NCI-H524 treated with DMSO at 0.1 percent for 48 hours (cell line): Measurements from ENCODE around the gene PARD6B.
"Not testable (repeated sequence)": the region's sequence is repeated elsewhere in the genome, so short reads cannot be mapped to it uniquely, and the experiment has no call there.

Experiments used
- DNase-seq: peaks from one replicate; lab custom pipeline; 2025; lab: John Stamatoyannopoulos, UW

The PARD6B gene

GRCh38 chr20:50746138-50746940 is 15.0 kb downstream of the PARD6B start:
- no peak for DNase-seq

GRCh38 chr20:50747275-50747674 is 15.9 kb downstream of the PARD6B start:
- DNase-seq, result no peak

DNA sequence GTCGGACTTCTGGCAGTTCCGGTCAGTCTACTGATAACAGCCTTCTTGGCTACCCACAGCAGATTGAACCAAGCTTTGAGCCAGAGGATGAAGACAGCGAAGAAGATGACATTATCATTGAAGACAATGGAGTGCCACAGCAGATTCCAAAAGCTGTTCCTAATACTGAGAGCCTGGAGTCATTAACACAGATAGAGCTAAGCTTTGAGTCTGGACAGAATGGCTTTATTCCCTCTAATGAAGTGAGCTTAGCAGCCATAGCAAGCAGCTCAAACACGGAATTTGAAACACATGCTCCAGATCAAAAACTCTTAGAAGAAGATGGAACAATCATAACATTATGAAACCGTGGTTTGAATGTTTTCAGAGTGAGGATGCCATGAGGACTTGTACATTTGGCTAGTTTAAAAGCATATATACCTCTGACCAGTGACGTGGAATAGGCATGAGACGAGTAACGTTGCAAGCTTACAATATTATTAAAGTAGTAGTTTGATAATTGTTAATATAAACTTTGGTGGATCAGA is 18.8 kb downstream of the PARD6B start:
- no peak for DNase-seq

DNA sequence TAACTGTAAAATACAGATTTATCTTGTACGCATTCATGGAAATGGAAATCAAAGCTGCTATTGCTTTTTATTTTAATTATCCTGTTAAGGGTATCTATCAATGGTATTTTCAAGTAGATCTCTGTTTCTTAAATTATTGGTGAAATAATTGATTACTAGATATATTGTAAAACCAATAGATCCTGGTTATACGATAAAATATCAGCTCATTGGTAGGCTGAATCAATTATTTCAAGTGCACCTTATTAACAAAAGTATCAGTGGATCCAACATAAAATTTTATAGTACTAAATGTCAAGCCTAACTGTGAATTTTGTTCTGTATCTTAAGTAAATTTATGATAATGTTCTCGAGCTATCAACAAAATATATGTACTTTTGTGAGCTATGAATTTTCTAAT is 21.8 kb downstream of the PARD6B start:
- DNase-seq, result no peak

DNA sequence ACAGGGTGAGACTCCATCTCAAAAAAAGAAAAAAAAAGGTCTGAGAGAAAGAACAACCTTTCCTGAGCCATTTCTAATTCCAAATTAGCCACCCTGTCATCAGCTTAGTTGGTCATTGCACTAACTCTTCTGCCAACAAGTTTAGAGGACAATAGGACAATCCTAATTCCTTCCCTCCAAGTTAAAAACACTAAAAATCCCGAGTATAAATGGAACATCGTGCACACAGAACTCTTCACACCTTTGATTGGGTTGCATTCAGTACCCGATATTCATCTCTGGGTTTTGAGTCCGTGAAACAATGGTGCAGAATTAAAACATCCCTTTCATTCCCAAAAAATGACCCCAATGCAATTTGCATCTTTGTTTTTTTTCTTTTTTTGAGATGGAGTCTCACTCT is 23.0 kb downstream of the PARD6B start:
- no peak for DNase-seq

DNA sequence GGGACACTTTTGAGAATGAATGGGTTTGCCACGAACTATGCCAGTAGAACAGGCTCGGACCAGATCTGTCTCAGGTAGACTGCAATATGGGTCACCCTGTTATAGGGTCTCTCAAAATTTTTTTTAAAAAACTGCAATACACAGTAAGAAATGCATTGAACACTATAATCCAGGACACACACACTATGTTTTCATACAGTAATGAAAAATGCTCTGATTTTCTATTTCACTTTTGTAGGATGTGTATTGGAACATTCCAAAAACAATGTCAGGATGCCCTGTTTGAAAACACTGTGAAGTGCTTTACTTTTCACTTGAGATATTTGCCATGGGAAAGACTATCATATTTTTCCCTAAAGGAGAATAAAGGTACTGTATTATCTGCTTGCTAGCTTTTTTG is 25.1 kb downstream of the PARD6B start:
- no peak for DNase-seq

- no peak for DNase-seq
Measured at GRCh38 chr20:50758469-50758868, 27.1 kb downstream of the PARD6B start.

GRCh38 chr20:50758992-50759391 is 27.6 kb downstream of the PARD6B start:
- DNase-seq, result no peak

DNA sequence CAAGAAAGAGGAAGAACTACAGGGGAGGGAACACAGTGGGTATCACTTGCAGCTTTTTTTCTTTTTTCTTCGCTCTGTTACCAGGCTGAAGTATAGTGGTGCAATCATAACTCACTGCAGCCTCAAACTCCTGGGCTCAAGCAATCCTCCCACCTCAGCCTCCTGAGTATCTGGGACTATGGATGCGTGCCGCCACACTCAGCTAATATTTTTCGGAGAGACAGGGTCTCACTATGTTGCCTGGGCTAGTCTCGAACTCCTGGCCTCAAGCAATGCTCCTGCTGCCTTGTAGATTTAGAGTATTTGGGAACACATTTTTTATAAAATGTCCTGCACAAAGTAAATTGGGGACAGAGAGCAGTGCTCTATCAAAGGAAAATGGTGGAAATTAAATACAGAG is 28.3 kb downstream of the PARD6B start:
- no peak for DNase-seq

DNA sequence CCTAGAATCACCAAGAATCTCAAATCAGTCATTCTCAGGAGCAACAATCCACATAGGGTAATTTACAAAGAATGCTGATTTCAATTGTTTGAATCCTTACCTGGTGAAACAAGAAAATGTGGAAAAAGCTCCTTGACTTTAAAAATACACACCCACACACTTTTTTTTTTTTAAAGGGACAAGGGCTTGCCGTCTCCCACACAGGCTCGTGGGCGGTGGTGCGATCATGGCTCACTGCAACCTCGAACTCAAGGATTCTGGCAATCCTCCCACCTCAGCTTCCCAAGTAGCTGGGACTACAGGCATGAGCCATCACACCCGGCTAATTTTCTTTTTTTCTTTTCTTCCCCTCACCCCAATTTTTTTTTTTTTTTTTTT is 30.7 kb downstream of the PARD6B start:
- DNase-seq, result no peak

- no peak for DNase-seq
Measured at GRCh38 chr20:50762435-50763220, 31.2 kb downstream of the PARD6B start.

GRCh38 chr20:50763550-50764458 is 32.4 kb downstream of the PARD6B start:
- not testable (repeated sequence) for DNase-seq

GRCh38 chr20:50765251-50765650 is 33.9 kb downstream of the PARD6B start:
- DNase-seq, result not testable (repeated sequence)

- DNase-seq, result no peak
Measured at GRCh38 chr20:50765674-50766073, 34.3 kb downstream of the PARD6B start.

- not testable (repeated sequence) for DNase-seq
Measured at GRCh38 chr20:50766955-50767809, 35.8 kb downstream of the PARD6B start.

- DNase-seq, result not testable (repeated sequence)
Measured at GRCh38 chr20:50768991-50769390, 37.6 kb downstream of the PARD6B start.

DNA sequence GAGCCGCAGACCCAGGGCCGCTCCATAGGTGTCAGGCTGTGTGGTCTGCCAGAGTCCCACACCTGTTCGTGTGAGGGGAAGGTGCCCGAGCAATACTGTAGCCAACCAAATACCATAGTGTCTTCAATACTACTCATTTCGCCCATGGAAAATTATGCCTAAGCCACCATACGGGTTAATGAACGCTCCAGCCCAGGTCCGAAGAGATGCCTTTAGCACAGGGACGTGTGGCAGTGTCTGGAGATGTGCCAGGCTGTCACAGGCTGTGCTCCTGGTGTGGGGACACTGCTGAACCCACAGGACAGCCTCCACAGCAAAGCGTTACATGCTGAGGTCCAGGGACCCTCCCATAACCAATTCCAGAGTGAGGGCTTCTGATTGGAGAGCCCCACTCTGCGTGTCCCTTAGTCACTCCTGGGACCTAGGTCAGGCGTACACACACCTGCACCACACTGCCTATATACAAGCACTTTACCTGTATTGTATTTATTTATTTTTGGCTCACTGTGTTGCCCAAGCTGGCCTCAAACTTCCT is 38.2 kb downstream of the PARD6B start:
- not testable (repeated sequence) for DNase-seq

DNA sequence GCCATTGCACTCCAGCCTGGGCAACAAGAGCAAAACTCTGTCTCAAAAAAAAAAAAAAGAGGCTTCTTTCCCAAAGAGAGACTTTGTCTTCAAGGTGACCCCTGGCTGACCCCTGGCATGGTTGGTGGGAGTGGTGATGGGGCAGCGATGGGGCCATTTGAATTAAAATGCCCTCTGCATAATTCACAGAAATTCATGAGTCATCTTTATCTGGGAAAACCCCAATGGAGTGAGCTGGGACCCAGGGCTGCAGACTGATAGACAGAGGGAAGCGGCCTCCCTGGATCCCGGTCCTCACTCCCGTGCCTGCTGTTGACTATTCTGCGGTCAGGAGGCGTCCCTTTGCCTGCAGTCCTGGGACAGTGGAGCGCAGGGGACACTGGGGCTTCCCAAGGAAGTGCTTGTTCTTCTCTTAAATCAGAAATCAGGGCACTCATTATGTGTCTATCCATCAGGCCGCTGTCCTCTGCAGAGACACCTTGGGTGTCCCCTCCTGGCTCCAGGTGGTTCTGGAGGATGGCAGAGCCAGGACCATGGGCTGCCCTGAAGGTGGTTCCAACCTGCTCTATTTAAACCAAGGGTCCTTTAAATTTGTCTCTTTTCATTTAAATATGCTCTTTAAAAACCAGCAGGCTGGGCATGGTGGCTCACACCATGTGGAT is 40.2 kb downstream of the PARD6B start:
- not testable (repeated sequence) for DNase-seq

- DNase-seq, result no peak
Measured at GRCh38 chr20:50772420-50773185, 41.2 kb downstream of the PARD6B start.
